SK-N-SH treated with all-trans-retinoic acid at 6 μM for 48 hours (cell line): ENCODE measurements around the gene XRCC3.

Experiments
- ARNTL ChIP-seq: fragments of 450-650 bp; formaldehyde crosslinking; IDR thresholded peaks from 2 replicates; pipeline ENCODE4 v1.5.0; 2020; ENCODE audit warnings: low read depth, mild to moderate bottlenecking, moderate library complexity, borderline replicate concordance
- ESRRG ChIP-seq: fragments of 250-450 bp; sonication (Bioruptor Pico); IDR thresholded peaks from 2 replicates; pipeline ENCODE4 v1.6.1; 2021; ENCODE audit warnings: mild to moderate bottlenecking
- GLIS3 ChIP-seq: fragments of 250-450 bp; sonication (Bioruptor Pico); IDR thresholded peaks from 2 replicates; pipeline ENCODE4 v1.5.0; 2020; ENCODE audit warnings: mild to moderate bottlenecking, moderate library complexity
- OSR1 ChIP-seq: fragments of 250-450 bp; sonication (Bioruptor Pico); IDR thresholded peaks from 2 replicates; pipeline ENCODE4 v1.8.0; 2022; ENCODE audit warnings: moderate library complexity, mild to moderate bottlenecking, inconsistent platforms
- PATZ1 ChIP-seq: fragments of 250-450 bp; sonication (Bioruptor Pico); IDR thresholded peaks from 2 replicates; pipeline ENCODE4 v1.8.0; 2020; ENCODE audit warnings: mild to moderate bottlenecking, moderate library complexity, borderline replicate concordance
- POU6F1 ChIP-seq: fragments of 250-450 bp; sonication (Bioruptor Pico); IDR thresholded peaks from 2 replicates; pipeline ENCODE4 v1.8.0; 2021; ENCODE audit warnings: low read depth, mild to moderate bottlenecking, moderate library complexity, borderline replicate concordance
- PPARA ChIP-seq: fragments of 250-450 bp; sonication (Bioruptor Pico); IDR thresholded peaks from 2 replicates; pipeline ENCODE4 v1.5.0; 2020; ENCODE audit warnings: mild to moderate bottlenecking, borderline replicate concordance
- RARB ChIP-seq: fragments of 250-450 bp; sonication (Bioruptor Pico); IDR thresholded peaks from 2 replicates; pipeline ENCODE4 v1.8.0; 2021; ENCODE audit warnings: mild to moderate bottlenecking, moderate library complexity
- ZC3H10 ChIP-seq: fragments of 250-450 bp; sonication (Bioruptor Pico); IDR thresholded peaks from 2 replicates; pipeline ENCODE4 v1.5.1; 2021; ENCODE audit warnings: mild to moderate bottlenecking, moderate library complexity
- ZFP30 ChIP-seq: fragments of 450-650 bp; formaldehyde crosslinking; IDR thresholded peaks from 2 replicates; pipeline ENCODE4 v1.5.0; 2022; ENCODE audit warnings: mild to moderate bottlenecking, moderate library complexity
- ZNF565 ChIP-seq: fragments of 450-650 bp; formaldehyde crosslinking; conservative IDR thresholded peaks from 2 replicates; pipeline ENCODE4 v1.5.0; 2020; ENCODE audit warnings: low read depth, mild to moderate bottlenecking, moderate library complexity
- ZNF70 ChIP-seq: fragments of 450-650 bp; formaldehyde crosslinking; IDR thresholded peaks from 2 replicates; pipeline ENCODE4 v1.5.0; 2020; ENCODE audit warnings: mild to moderate bottlenecking, moderate library complexity

GRCh38 chr14:103669370-103669769, 45.9 kb downstream of the XRCC3 start:
- TF ChIP-seq POU6F1 (CRISPR knock-in tag) (no peak), ZFP30 (CRISPR knock-in tag) (no peak), ZNF70 (CRISPR knock-in tag) (no peak), ZNF565 (no peak), OSR1 (no peak), ESRRG (CRISPR knock-in tag) (no peak), PATZ1 (CRISPR knock-in tag) (no peak), PPARA (CRISPR knock-in tag) (no peak), RARB (no peak), GLIS3 (CRISPR knock-in tag) (no peak), ARNTL (CRISPR knock-in tag) (no peak), ZC3H10 (no peak)
